ENCODE data around the gene KIAA0319L.
"Not testable (repeated sequence)": the region's sequence is repeated elsewhere in the genome, so short reads cannot be mapped to it uniquely, and the experiment has no call there.

KIAA0319L gene

DNA sequence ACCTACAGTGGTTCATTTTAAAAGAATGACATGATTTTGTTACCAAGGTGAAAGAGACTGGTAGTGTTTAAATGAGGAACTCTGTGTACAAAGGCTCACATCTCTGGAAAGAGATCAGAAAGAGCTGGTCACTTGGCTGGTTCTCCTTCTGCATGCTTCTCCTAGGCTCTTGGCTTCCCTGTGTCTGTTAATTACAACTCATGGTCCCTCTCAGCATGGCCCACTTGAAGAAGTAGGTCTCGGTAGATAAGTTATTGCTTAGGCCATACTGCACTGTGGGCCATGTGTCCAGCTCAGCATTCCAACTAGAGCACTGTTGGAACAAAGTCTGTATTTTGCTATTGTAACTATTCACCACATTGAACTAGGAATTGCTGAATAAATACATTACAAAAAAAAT is 91.1 kb downstream of the KIAA0319L start:
- H3K9me3 ChIP-seq (ENCODE audit: low read depth, low read length), result no peaks in the 10 kb centered on the region
- no peak overlapping the region for H3K4me3 ChIP-seq
- no peak overlapping the region for H3K27ac ChIP-seq
- no peak overlapping the region for H3K9ac ChIP-seq (ENCODE audit: insufficient read length)
- peaks cover 31% of the 10 kb centered on the region; the same call in 1 of the 2 replicates for H3K36me3 ChIP-seq (ENCODE audit: insufficient read depth, low read length)
- no peak for DNase-seq (ENCODE audit: low read depth, low spot score)
- TF ChIP-seq FOXP2 (optimal IDR thresholded peaks at IDR 0.05; ENCODE audit: control extremely low read depth, extremely low read length, insufficient read depth), result no peak

DNA sequence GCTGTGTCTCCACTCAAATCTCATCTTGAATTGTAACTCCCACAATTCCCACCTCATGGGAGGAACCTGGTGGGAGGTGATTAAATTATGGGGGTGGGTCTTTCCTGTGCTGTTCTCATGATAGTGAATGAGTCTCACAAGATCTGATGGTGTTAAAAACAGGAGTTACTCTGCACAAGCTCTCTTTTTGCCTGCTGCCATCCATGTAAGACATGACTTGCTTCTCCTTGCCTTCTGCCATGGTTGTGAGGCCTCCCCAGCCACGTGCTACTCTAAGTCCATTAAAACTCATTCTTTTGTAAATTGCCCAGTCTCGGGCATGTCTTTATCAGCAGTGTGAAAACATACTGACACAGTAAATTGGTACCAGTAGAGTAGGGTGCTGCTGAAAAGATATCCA is 93.5 kb downstream of the KIAA0319L start:
- not testable (repeated sequence) for DNase-seq (ENCODE audit: low read depth, low spot score); H3K4me3 ChIP-seq; H3K9me3 ChIP-seq (ENCODE audit: low read depth, low read length); H3K27ac ChIP-seq; H3K9ac ChIP-seq (ENCODE audit: insufficient read length)
- H3K36me3 ChIP-seq (ENCODE audit: insufficient read depth, low read length), result peaks cover 31% of the 10 kb centered on the region; the same call in 1 of the 2 replicates

- no peak overlapping the region for H3K9ac ChIP-seq (ENCODE audit: insufficient read length)
- H3K9me3 ChIP-seq (ENCODE audit: low read depth, low read length), result no peaks in the 10 kb centered on the region
- DNase-seq (ENCODE audit: low read depth, low spot score), result no peak
- no peak overlapping the region for H3K4me3 ChIP-seq
- TF ChIP-seq FOXP2 (optimal IDR thresholded peaks at IDR 0.05; ENCODE audit: control extremely low read depth, extremely low read length, insufficient read depth), result no peak
- no peak for TF ChIP-seq POLR2AphosphoS5 (IDR thresholded peaks at IDR 0.05; ENCODE audit: borderline replicate concordance, low read depth, low read length)
- TF ChIP-seq EZH2 (IDR thresholded peaks at IDR 0.05), result no peak
- peaks cover 31% of the 10 kb centered on the region; the same call in 1 of the 2 replicates for H3K36me3 ChIP-seq (ENCODE audit: insufficient read depth, low read length)
- H3K27ac ChIP-seq, result no peak overlapping the region
Observed at GRCh38 chr1:35463232-35463631, 94.0 kb downstream of the KIAA0319L start.

DNA sequence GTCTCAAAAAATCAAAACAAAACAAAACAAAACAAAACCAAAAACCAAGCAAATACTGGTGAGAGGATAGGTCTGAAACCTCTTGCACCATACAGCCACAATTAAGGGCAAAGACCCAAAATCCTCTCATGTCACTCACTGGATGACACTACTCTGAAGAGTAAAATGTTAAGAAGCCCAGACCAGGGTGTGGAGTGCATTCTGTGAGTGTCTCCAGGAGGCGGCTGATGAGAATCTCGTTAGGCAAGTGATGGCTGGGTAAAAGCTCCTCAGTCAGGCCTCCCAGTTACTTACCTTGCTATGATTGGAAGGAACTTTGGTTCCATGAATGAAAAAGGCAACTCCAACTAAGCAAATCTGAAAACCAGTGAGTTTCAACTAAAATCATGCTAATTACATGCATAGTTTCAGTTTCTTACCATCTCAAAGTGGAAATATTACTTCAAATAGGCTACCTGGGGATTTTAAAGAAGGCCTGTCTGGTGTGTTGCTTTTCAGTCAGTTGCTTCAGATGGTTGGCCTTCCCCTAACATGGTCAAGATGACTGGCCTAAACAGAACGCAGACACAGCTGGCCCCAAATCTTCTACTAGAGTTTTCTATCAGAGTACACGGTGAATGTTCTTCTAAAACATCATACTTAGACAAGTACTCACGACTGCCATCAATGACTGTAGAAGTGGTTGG is 95.1 kb downstream of the KIAA0319L start:
- no peak overlapping the region for H3K27ac ChIP-seq
- no peak overlapping the region for H3K4me3 ChIP-seq
- TF ChIP-seq FOXP2 (optimal IDR thresholded peaks at IDR 0.05; ENCODE audit: control extremely low read depth, extremely low read length, insufficient read depth) (no peak), EZH2 (IDR thresholded peaks at IDR 0.05) (no peak), POLR2AphosphoS5 (IDR thresholded peaks at IDR 0.05; ENCODE audit: borderline replicate concordance, low read depth, low read length) (no peak)
- no peak for DNase-seq (ENCODE audit: low read depth, low spot score)
- H3K9ac ChIP-seq (ENCODE audit: insufficient read length), result no peak overlapping the region
- no peaks in the 10 kb centered on the region for H3K9me3 ChIP-seq (ENCODE audit: low read depth, low read length)
- peaks cover 31% of the 10 kb centered on the region; the same call in 1 of the 2 replicates for H3K36me3 ChIP-seq (ENCODE audit: insufficient read depth, low read length)

GRCh38 chr1:35460796-35461195 is 96.4 kb downstream of the KIAA0319L start:
- TF ChIP-seq POLR2AphosphoS5 (IDR thresholded peaks at IDR 0.05; ENCODE audit: borderline replicate concordance, low read depth, low read length) (no peak), FOXP2 (optimal IDR thresholded peaks at IDR 0.05; ENCODE audit: control extremely low read depth, extremely low read length, insufficient read depth) (no peak), EZH2 (IDR thresholded peaks at IDR 0.05) (no peak)
- no peak for DNase-seq (ENCODE audit: low read depth, low spot score)
- peaks cover 24% of the 10 kb centered on the region; the same call in 1 of the 2 replicates for H3K36me3 ChIP-seq (ENCODE audit: insufficient read depth, low read length)
- H3K4me3 ChIP-seq, result no peak overlapping the region
- H3K9me3 ChIP-seq (ENCODE audit: low read depth, low read length), result no peaks in the 10 kb centered on the region
- H3K9ac ChIP-seq (ENCODE audit: insufficient read length), result no peak overlapping the region
- H3K27ac ChIP-seq, result no peak overlapping the region

DNA sequence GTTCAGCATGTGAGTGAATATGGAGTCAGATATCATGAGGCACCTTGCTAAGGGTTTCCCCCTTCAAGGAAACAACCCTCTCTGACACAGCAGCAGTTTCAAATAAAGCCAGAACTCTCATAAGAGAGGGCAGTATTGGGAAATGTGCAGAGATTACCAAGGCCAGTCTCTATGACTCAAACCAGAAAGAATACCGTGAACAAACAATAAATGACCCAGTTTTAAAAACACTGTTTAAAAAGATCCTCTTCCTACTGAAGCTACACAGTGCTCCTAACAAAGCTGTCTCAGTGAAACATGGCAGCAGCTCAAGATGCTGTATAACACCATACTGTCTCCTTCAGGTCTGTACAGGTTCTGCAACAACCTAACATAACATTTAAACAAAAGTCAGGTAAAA is 102.6 kb downstream of the KIAA0319L start:
- DNase-seq (ENCODE audit: low read depth, low spot score), result no peak
- H3K36me3 ChIP-seq (ENCODE audit: insufficient read depth, low read length), result peaks cover 7% of the 10 kb centered on the region; the same call in 1 of the 2 replicates
- H3K27ac ChIP-seq, result no peak overlapping the region
- H3K4me3 ChIP-seq, result no peak overlapping the region
- H3K9me3 ChIP-seq (ENCODE audit: low read depth, low read length), result no peaks in the 10 kb centered on the region
- TF ChIP-seq EZH2 (IDR thresholded peaks at IDR 0.05), result no peak
- TF ChIP-seq POLR2AphosphoS5 (IDR thresholded peaks at IDR 0.05; ENCODE audit: borderline replicate concordance, low read depth, low read length), result no peak
- no peak for TF ChIP-seq FOXP2 (optimal IDR thresholded peaks at IDR 0.05; ENCODE audit: control extremely low read depth, extremely low read length, insufficient read depth)
- no peak overlapping the region for H3K9ac ChIP-seq (ENCODE audit: insufficient read length)

GRCh38 chr1:35454176-35454575 is 103.0 kb downstream of the KIAA0319L start:
- no peaks in the 10 kb centered on the region for H3K9me3 ChIP-seq (ENCODE audit: low read depth, low read length)
- peaks cover 7% of the 10 kb centered on the region; the same call in 1 of the 2 replicates for H3K36me3 ChIP-seq (ENCODE audit: insufficient read depth, low read length)
- TF ChIP-seq FOXP2 (optimal IDR thresholded peaks at IDR 0.05; ENCODE audit: control extremely low read depth, extremely low read length, insufficient read depth) (no peak), POLR2AphosphoS5 (IDR thresholded peaks at IDR 0.05; ENCODE audit: borderline replicate concordance, low read depth, low read length) (no peak), EZH2 (IDR thresholded peaks at IDR 0.05) (no peak)
- no peak overlapping the region for H3K27ac ChIP-seq
- no peak overlapping the region for H3K4me3 ChIP-seq
- no peak overlapping the region for H3K9ac ChIP-seq (ENCODE audit: insufficient read length)
- DNase-seq (ENCODE audit: low read depth, low spot score), result no peak

DNA sequence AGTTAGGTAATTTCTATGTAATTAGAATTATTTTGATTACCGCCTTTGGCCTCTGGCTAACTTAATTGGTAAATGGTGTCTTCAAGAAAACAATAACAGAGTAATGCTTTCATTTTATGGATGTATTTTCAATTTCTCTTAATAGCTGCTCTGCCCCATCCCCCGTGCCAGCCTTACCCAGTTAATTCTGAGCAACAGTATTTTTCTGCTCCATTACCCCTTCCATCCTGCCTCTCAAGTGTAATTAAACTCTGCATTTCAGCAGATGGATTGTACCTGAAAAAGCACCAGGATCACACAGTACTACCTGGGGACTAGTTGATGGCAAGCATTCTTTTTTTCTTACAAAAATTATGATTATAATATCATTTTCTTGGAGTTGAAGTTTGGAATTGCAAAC is 104.2 kb downstream of the KIAA0319L start:
- H3K27ac ChIP-seq, result peak overlapping the region; percentile 94
- no peak overlapping the region for H3K9ac ChIP-seq (ENCODE audit: insufficient read length)
- no peak for DNase-seq (ENCODE audit: low read depth, low spot score)
- H3K9me3 ChIP-seq (ENCODE audit: low read depth, low read length), result no peaks in the 10 kb centered on the region
- H3K4me3 ChIP-seq, result peak overlapping the region; percentile 42
- peaks cover 7% of the 10 kb centered on the region; the same call in 1 of the 2 replicates for H3K36me3 ChIP-seq (ENCODE audit: insufficient read depth, low read length)
- no peak for TF ChIP-seq FOXP2 (optimal IDR thresholded peaks at IDR 0.05; ENCODE audit: control extremely low read depth, extremely low read length, insufficient read depth)
- no peak for TF ChIP-seq EZH2 (IDR thresholded peaks at IDR 0.05)
- TF ChIP-seq POLR2AphosphoS5 (IDR thresholded peaks at IDR 0.05; ENCODE audit: borderline replicate concordance, low read depth, low read length), result no peak
